GM15510 (cell line): ENCODE results near the gene LRRC4C.

Source experiments
- POLR2A ChIP-seq: IDR thresholded peaks from 3 replicates; pipeline ENCODE4 v1.6.1; 2011; ENCODE audit warnings: borderline replicate concordance; ENCODE audit not compliant: insufficient read length; ENCODE audit errors: extremely low read depth

LRRC4C gene

DNA sequence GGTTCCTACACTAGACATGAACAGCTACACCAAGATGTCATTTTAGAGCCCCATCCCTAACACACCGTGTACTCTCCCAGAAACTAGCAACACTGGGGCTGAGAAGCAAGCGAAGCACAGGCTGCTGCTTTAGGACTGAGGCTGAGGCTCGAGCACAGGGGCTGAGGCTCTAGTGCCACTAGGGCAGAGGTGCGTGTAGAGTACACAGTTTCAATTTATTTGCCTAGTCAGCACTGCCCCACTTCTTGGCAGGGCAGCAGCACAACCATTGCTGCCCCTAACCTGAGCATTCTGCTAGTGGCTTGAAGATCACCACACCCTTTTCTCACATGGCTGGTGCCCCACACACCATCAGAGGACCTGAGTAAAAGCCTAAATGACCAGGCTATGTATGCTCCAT is 713.2 kb downstream of the LRRC4C start:
- TF ChIP-seq POLR2A: no peak

DNA sequence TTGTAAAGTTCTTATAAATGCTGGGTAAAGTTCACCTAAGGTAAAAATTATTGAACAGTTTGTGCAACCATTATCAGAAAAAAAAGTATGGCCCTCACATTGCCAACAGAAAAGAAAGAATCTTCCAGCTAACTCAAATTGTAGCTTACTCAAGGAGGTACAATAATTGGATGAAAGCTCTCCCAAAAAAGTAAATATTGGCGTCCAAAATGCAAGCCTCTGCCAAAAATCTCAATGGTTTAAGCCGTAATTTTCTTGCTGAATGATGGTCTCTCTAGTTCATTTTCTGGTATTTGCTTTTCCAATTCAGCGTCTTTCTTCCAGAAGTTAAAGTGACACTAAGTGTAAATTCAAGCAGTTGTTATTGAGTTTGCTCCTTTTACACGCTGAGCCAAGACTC is 727.3 kb downstream of the LRRC4C start:
- TF ChIP-seq POLR2A: no peak

DNA sequence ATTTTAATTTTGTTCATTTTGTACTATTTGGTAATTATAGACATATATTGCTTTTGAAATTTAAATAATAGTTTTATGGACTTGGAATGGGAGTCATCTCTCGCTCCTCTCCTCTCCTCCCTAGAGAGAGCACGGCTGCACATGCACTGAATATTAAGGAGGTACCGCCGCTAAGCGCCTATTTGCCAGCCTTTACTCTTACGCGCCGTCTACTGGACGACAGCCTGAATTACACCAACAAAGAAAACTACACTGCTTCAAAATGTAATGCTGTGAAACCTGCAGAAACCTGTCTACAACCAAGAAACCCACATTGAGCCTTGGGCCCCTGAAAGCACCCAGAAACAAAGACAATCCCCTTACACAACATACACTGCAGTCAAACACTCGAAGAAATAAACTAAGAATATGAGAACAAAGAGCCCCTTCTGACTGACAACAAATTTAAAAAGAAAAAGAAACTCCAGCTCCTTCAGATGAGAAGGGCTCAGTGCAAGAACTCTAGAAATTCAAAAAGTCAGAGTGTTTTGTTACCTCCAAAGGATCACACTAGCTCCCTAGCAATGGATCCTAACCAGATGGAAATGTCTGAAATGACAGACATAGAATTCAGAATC is 737.2 kb downstream of the LRRC4C start:
- no peak for TF ChIP-seq POLR2A

GRCh38 chr11:40716344-40717130 is 742.9 kb downstream of the LRRC4C start:
- TF ChIP-seq POLR2A: no peak

GRCh38 chr11:40713083-40713482 is 746.4 kb downstream of the LRRC4C start:
- TF ChIP-seq POLR2A: no peak

DNA sequence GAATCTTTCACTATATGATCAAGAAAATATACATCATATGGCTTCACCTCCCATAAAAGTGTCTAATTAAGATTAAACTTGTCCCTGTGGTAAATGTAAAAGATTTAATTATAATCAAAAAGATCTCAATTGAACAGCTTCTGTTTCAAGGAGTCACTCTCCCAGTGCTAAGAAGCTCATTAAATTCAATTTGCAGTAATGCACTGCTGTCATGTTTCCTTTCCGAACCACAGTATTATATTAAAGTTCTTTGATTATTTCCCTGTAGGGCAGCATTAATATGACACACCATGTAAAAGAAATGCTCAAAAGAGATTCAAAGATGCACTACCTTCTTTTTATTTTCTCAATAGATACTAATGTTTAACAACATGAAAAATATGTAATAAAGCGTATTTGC is 758.4 kb downstream of the LRRC4C start:
- TF ChIP-seq POLR2A: no peak

DNA sequence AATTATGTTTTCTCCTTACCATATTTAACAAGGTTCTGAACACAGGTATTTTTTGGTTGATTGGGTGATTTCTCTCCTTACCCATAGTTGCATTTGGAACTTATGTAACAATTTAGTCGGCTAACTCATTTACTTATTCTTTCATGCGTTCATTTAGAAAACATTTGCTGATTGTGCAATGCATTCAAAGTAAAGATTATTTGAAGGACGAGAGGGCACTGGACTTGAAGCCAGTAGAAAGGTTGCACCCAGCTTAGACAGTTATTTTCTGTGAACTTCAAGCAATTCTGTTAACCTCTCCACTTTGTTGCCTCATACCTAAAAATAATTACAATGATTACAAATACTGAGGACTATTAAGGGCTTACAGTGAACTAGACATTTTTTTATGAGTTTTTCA is 769.6 kb downstream of the LRRC4C start:
- TF ChIP-seq POLR2A: no peak

GRCh38 chr11:40688369-40688768 is 771.1 kb downstream of the LRRC4C start:
- no peak for TF ChIP-seq POLR2A

DNA sequence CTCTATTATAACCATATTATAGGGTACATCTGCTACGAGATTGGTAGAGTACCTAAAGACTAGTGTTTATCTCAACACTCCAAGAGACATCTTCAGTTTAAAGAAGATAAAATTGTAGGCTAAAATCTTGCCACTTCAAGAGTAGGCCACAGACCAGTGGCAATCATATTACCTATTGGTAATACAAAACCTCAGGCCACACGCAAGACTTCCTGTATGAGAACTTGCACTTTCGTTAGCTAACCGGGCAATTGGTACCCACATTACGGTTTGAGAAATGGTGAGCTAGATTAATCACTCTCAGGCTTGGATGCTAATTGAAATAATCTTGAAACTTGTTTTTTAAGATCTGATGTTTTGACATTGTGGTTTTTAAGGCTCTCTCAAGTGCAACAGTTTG is 772.7 kb downstream of the LRRC4C start:
- no peak for TF ChIP-seq POLR2A

- TF ChIP-seq POLR2A: no peak
Measured at GRCh38 chr11:40683010-40683409, 776.4 kb downstream of the LRRC4C start.

GRCh38 chr11:40679276-40679675 is 780.2 kb downstream of the LRRC4C start:
- no peak for TF ChIP-seq POLR2A

DNA sequence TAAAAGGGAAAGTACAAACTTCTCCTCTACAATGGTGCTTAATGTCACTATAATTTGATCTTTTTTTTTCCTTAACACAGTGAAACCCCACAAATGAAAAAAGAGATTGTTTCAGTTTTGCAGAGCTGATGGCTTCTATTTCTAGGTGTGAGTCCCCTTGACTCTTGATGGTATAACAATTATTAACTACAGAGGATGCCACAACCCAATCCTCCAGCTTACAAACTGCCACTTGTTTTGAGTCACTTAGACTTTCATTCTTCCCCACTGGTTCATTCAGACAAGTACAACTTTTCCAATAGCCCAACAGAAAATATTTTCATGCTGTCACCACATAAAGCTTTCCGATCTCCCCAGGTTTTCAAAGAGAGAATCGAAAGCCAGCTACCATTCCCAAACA is 812.2 kb downstream of the LRRC4C start:
- TF ChIP-seq POLR2A: no peak

DNA sequence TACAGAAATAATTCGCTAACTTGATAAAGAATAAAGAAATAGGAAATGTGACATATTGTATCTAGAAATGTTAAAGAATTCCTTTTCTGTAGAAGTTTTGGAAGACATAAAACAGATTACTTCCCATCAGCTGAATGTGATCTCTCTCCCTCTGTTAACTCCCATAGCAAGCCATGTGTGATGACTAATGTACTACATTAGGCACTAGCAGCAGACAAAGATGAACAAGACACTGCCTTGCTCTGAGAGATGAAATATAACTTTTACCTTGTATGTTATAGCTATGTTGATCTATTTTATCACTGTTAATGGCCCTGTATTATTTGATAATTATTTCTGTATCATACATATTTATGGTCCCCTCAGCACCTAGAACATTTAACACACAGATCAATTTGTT is 817.2 kb downstream of the LRRC4C start:
- TF ChIP-seq POLR2A: no peak

GRCh38 chr11:40619654-40620053 is 839.8 kb downstream of the LRRC4C start:
- TF ChIP-seq POLR2A: no peak

DNA sequence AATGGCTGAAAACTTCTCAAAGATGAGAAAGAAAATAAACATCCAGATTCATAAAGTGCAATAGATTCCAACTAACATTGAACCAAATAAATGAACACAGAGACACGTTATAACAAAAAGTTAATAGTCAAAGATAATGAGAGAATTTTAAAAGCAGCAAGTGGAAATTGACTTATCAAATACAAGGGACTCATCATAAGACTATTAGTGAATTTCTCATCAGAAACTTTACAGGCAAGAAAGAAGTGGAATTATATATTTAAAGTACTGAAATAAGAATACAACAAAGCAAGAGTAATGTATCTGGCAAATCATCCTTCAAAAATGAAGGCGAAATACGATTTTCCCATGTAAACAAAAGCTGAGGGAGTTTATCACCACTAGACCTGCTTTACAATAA is 852.7 kb downstream of the LRRC4C start:
- no peak for TF ChIP-seq POLR2A

DNA sequence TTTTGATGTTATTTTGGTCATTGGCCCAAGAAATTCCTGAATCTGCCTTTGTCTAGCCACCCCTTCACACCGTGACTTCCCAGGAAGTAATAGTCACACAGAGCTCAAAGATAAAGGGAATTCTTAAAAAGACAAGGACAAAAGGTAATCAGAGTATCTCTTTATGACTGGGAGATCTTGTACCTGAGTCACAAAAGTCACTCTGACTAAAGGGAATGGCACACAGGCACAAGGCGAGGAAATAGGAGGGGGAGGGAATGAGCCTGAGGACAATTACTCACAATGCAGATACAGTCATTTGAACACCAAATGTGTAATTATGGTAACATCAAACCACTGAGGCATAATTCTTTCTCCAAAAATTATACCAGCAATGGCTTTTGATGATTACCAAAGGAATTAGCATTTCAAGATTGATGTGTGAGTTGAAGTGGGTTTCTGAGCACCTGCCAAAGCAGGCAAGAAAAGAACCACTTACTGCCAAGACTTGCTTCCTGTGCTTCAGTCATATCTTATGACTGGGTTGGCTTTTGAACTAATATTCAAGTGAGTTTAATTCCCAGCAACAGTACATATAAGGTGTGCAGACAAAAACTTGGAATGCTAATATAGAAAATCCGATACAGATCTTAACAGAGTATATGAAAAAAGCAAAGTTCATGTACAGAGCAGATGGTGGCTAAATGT is 856.4 kb downstream of the LRRC4C start:
- TF ChIP-seq POLR2A: no peak
